Natural killer cell (primary cell): ENCODE results near the gene MYF6. TPM values are rescaled to one million over a fixed set of nuclear protein-coding genes. Genes with fewer than 3 reads are reported as not detected.

Experiments used
- ATAC-seq, 3 donors: fragments of 150-1000 bp in 2 of 3; fragments of 200-7000 bp in 1 of 3; cut with Tn5 transposase; 1 replicate in 1 of 3; 2 replicates in 2 of 3; pipeline ENCODE4 v1.10.0; 2021; ENCODE audit warnings: mild to moderate bottlenecking in 2 of 3, moderate library complexity in 2 of 3
- DNase-seq, 2 donors: peaks; one replicate each; pipeline versions ENCODE4 v3.0.0 to v3.0.0-alpha.2; 2013 to 2021; ENCODE audit warnings: mixed read lengths in 1 of 2
- H3K27ac ChIP-seq: one replicate; pipeline ENCODE4 v1.5.1; 2013; ENCODE audit warnings: mild to moderate bottlenecking, low read length
- H3K27me3 ChIP-seq: one replicate; pipeline ENCODE4 v1.6.1; 2013; ENCODE audit warnings: low read length; ENCODE audit not compliant: control insufficient read depth, insufficient read depth
- H3K36me3 ChIP-seq: one replicate; pipeline ENCODE4 v1.6.1; 2013; ENCODE audit warnings: low read length; ENCODE audit not compliant: control insufficient read depth, insufficient read depth
- H3K4me1 ChIP-seq: one replicate; pipeline ENCODE4 v1.6.1; 2013; ENCODE audit warnings: low read length; ENCODE audit not compliant: control insufficient read depth, insufficient read depth
- H3K4me3 ChIP-seq: one replicate; pipeline ENCODE4 v1.5.1; 2013; ENCODE audit warnings: low read length
- H3K9me3 ChIP-seq: one replicate; pipeline ENCODE4 v1.6.1; 2013; ENCODE audit warnings: low read length; ENCODE audit not compliant: control insufficient read depth, insufficient read depth
- H3K27ac Mint-ChIP-seq, 2 donors: one replicate each; pipeline ENCODE4 v1.8.0; 2022; ENCODE audit warnings: mild to moderate bottlenecking in 2 of 2, mixed read lengths in 2 of 2, moderate library complexity in 1 of 2
- H3K27me3 Mint-ChIP-seq, 2 donors: one replicate each; pipeline ENCODE4 v1.8.0; 2022; ENCODE audit warnings: low read depth in 2 of 2, mixed read lengths in 2 of 2
- H3K36me3 Mint-ChIP-seq: one replicate; pipeline ENCODE4 v1.8.0; 2022; ENCODE audit warnings: mixed read lengths
- H3K4me1 Mint-ChIP-seq, 2 donors: one replicate each; pipeline ENCODE4 v1.8.0; 2022; ENCODE audit warnings: mixed read lengths in 2 of 2
- H3K4me3 Mint-ChIP-seq: one replicate; pipeline ENCODE4 v1.8.0; 2022; ENCODE audit warnings: mild to moderate bottlenecking, moderate library complexity, mixed read lengths
- H3K9me3 Mint-ChIP-seq, 2 donors: one replicate each; pipeline ENCODE4 v1.8.0; 2022; ENCODE audit warnings: mixed read lengths in 2 of 2
- WGBS: methylation state at CpG from one replicate; pipeline ENCODE4 v1.1.7; 2013; ENCODE audit warnings: missing lambda C conversion rate; ENCODE audit not compliant: insufficient coverage; 5-methylcytosine and 5-hydroxymethylcytosine counted together
- intact Hi-C: fragments of 100-400 bp; cut with micrococcal nuclease; formaldehyde crosslinking; loops from one replicate; pipeline ENCODE4 v1.14.2; 2022
- total RNA-seq, 4 donors: library from RNA; stranded (reverse); fragments of 120-200 nt in 1 of 4; gene quantifications; one replicate each; pipeline versions ENCODE4 v1.2.3 to v1.2.4, GENCODE V29; 2013 to 2022
- TF ChIP-seq, protein P1 (sequence below): fragments of 200-600 bp; IDR thresholded peaks from one replicate; pipeline ENCODE4 v1.8.0; 2022; ENCODE audit warnings: antibody characterized with exemption

The MYF6 gene
- total RNA-seq, 3 donors from 2014 or later (not counting 1 experiment from before 2014, with no cell fraction given): not detected

- H3K36me3 Mint-ChIP-seq: no peaks in the 10 kb centered on the region
- intact Hi-C loops: no loop called here
- no peak overlapping the region for H3K4me3 Mint-ChIP-seq
- H3K36me3 ChIP-seq: no peaks in the 10 kb centered on the region
- no peak overlapping the region for H3K4me3 ChIP-seq
- no peaks in the 10 kb centered on the region for H3K27me3 ChIP-seq
- no peak for DNase-seq
- no peak overlapping the region for H3K27ac Mint-ChIP-seq
- H3K9me3 ChIP-seq: no peaks in the 10 kb centered on the region
- TF ChIP-seq, protein P1, sequence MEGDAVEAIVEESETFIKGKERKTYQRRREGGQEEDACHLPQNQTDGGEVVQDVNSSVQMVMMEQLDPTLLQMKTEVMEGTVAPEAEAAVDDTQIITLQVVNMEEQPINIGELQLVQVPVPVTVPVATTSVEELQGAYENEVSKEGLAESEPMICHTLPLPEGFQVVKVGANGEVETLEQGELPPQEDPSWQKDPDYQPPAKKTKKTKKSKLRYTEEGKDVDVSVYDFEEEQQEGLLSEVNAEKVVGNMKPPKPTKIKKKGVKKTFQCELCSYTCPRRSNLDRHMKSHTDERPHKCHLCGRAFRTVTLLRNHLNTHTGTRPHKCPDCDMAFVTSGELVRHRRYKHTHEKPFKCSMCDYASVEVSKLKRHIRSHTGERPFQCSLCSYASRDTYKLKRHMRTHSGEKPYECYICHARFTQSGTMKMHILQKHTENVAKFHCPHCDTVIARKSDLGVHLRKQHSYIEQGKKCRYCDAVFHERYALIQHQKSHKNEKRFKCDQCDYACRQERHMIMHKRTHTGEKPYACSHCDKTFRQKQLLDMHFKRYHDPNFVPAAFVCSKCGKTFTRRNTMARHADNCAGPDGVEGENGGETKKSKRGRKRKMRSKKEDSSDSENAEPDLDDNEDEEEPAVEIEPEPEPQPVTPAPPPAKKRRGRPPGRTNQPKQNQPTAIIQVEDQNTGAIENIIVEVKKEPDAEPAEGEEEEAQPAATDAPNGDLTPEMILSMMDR: no peak
- no peak overlapping the region for H3K27ac ChIP-seq
- no peaks in the 10 kb centered on the region for H3K4me1 Mint-ChIP-seq
- H3K4me1 ChIP-seq: no peaks in the 10 kb centered on the region
- no peak for ATAC-seq
- H3K9me3 Mint-ChIP-seq: no peaks in the 10 kb centered on the region
- 70% methylated on average over 1 of the region's 1 CpG for WGBS
- peaks cover 6 to 11% of the 10 kb centered on the region in 2 donors for H3K27me3 Mint-ChIP-seq
These were observed 13.1 kb downstream of the MYF6 start for GRCh38 chr12:80720516-80720915.

DNA sequence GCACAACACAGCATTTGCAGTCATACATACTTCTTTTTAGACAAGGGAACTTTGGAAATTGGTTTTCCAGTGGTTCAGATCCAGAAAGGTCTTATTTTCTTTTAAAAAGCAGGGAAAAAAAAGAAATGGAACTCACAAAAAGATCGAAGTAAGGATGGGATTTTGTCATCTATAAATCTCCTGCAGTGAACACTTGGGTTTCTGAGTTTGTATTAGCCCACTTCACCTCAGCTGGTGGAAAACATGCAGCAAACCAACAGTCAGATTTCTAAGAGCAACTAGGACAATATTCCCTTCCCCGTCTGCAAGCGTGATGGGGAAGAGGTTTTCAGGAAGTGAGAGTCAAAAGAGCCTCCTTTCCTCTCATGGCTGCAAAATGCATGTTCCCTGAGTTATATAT lies 13.9 kb downstream of the MYF6 start:
- Mint-ChIP-seq H3K36me3 (no peaks in the 10 kb centered on the region), H3K27ac (no peak overlapping the region), H3K4me3 (no peak overlapping the region), H3K27me3 (peaks cover 0 to 3% of the 10 kb centered on the region in 2 donors), H3K9me3 (no peaks in the 10 kb centered on the region), H3K4me1 (no peaks in the 10 kb centered on the region)
- TF ChIP-seq, protein P1: no peak
- DNase-seq: no peak
- 73% methylated on average over 1 of the region's 3 CpGs for WGBS
- Histone ChIP-seq H3K27me3 (no peaks in the 10 kb centered on the region), H3K9me3 (no peaks in the 10 kb centered on the region), H3K4me3 (no peak overlapping the region), H3K4me1 (no peaks in the 10 kb centered on the region), H3K27ac (no peak overlapping the region), H3K36me3 (no peaks in the 10 kb centered on the region)
- intact Hi-C loops: no loop called here
- ATAC-seq: no peak

GRCh38 chr12:80745851-80746505 lies 38.5 kb downstream of the MYF6 start:
- Histone ChIP-seq H3K27ac (no peak overlapping the region), H3K36me3 (no peaks in the 10 kb centered on the region), H3K27me3 (no peaks in the 10 kb centered on the region), H3K4me1 (no peaks in the 10 kb centered on the region), H3K9me3 (no peaks in the 10 kb centered on the region), H3K4me3 (no peak overlapping the region)
- Mint-ChIP-seq H3K27me3 (no peaks in the 10 kb centered on the region), H3K4me3 (no peak overlapping the region), H3K36me3 (no peaks in the 10 kb centered on the region), H3K27ac (no peak overlapping the region), H3K9me3 (peaks cover 5 to 7% of the 10 kb centered on the region in 2 donors), H3K4me1 (no peaks in the 10 kb centered on the region)
- intact Hi-C loops: no loop called here
- TF ChIP-seq, protein P1: no peak
- WGBS: 62% methylated on average over 6 of the region's 6 CpGs
- DNase-seq (no peak), ATAC-seq (no peak)

GRCh38 chr12:80747800-80748199 lies 40.4 kb downstream of the MYF6 start:
- H3K27me3 ChIP-seq: no peaks in the 10 kb centered on the region
- H3K9me3 Mint-ChIP-seq: peaks cover 8 to 12% of the 10 kb centered on the region in 2 donors
- intact Hi-C loops: no loop called here
- H3K36me3 ChIP-seq: no peaks in the 10 kb centered on the region
- no peak overlapping the region for H3K4me3 ChIP-seq
- H3K4me3 Mint-ChIP-seq: no peak overlapping the region
- H3K9me3 ChIP-seq: no peaks in the 10 kb centered on the region
- no peaks in the 10 kb centered on the region for H3K27me3 Mint-ChIP-seq
- H3K27ac ChIP-seq: no peak overlapping the region
- H3K4me1 Mint-ChIP-seq: no peaks in the 10 kb centered on the region
- DNase-seq (no peak), ATAC-seq (no peak)
- WGBS: 78% methylated on average over 2 of the region's 2 CpGs
- no peaks in the 10 kb centered on the region for H3K36me3 Mint-ChIP-seq
- TF ChIP-seq, protein P1: no peak
- no peak overlapping the region for H3K27ac Mint-ChIP-seq
- no peaks in the 10 kb centered on the region for H3K4me1 ChIP-seq
